Endometrial microvascular endothelial cells (primary cell): ENCODE measurements around the gene COG5. TPM values are rescaled to one million over a fixed set of nuclear protein-coding genes. Genes with fewer than 3 reads are reported as not detected.

ENCODE experiments used
- in situ Hi-C: cut with HindIII; loops from 2 replicates; pipeline ENCODE4 v1.10.0; 2017; ENCODE audit warnings: low sequenced_read_pairs, low pct_unique_long_range_greater_than_20kb; ENCODE audit errors: inconsistent ontology term
- total RNA-seq: library from RNA; depleted of rRNA; stranded (reverse); fragments of >200 nt; gene quantifications from one replicate; pipeline ENCODE4 v1.2.3, GENCODE V29; 2015; ENCODE audit errors: inconsistent ontology term

COG5 gene
- total RNA-seq, 1 donor from 2014 or later: 36.4 TPM

DNA sequence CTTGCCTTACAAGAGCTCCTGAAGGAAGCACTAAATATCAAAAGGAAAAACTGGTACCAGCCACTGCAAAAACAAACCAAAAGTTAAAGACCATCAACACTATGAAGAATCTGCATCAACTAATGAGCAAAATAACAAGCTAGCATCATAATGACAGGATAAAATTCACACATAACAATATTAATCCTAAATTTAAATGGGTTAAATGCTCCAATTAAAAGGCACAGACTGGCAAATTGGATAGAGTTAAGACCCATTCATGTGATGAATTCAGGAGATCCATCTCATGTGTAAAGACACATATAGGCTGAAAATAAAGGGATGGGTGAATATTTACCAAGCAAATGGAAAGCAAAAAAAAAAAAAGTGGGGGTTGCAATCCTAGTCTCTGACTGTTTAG, 29.6 kb downstream of the COG5 start:
- in situ Hi-C loops: no loop called here

DNA sequence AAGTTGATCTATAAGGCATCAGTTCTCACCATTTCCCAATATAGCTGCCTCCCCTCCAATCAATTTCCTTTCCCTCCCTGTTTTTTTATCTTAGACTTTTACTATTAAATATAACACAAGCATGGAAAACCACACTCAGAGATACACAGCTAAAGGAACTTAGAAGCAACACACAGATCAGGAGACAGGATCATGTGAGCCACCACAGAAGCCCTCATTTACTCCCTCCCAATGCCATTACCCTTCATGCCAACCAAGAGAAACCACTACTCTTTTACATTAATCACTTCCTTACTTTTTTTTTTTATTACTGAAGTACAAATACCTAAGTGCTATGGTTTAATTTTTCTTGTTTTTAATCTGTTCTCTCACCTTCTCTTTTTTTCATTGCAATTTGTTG, 33.0 kb downstream of the COG5 start:
- in situ Hi-C loops: no loop called here

DNA sequence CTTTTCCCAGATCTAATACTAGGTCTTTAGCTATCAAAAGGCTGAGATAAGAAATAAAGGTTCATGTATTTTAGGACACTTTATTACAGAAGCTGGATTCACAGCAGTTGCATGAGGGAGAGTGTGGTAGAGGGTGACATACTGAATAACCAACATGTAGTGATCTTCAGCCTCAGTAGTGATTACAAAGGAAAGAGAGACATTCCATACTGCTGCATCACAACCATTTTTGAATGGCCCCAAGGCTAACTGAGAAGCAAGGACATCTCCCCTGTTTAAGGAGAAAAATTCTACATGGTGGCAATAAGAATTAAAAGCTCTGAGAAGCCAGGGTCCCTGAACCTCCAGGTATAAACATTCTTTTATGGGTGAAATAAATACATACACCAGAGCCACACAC, 35.3 kb downstream of the COG5 start:
- in situ Hi-C loops: no loop called here

DNA sequence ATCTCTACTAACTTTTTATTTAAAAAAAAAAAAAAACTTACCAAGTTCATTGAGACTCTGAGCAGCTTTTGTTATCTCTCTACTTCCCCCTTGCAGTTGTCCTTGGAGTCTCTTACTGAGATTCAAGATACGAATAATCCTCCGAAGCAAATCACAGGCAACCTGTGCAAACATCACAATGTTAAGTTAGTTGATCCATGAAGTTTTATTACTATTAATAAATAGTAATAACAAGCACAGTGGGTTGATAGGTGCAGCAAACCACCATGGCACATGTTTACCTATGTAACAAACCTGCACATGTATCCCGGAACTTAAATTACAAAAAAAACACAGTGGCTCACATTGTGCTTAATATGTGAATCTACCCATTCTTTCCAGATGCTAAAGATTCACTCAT, 36.5 kb downstream of the COG5 start:
- in situ Hi-C loops: no loop called here

DNA sequence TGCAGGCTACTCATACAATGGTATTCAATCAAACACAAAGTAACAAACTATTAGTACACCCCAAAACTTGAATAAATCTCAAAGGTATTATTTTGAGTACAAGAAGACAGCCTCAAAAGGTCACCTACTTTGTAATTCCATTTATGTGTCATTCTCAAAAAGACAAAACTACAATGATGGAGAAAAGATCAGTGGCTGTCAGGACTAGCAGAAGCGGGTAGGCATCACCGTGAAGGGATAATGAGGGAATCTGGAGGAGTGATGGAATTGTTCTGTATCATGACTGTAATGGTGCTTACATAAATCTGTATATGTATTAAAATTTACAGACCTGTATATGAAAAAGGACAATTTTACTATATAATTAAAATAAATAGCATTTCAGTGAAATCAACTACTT, 37.0 kb downstream of the COG5 start:
- in situ Hi-C loops: no loop called here

DNA sequence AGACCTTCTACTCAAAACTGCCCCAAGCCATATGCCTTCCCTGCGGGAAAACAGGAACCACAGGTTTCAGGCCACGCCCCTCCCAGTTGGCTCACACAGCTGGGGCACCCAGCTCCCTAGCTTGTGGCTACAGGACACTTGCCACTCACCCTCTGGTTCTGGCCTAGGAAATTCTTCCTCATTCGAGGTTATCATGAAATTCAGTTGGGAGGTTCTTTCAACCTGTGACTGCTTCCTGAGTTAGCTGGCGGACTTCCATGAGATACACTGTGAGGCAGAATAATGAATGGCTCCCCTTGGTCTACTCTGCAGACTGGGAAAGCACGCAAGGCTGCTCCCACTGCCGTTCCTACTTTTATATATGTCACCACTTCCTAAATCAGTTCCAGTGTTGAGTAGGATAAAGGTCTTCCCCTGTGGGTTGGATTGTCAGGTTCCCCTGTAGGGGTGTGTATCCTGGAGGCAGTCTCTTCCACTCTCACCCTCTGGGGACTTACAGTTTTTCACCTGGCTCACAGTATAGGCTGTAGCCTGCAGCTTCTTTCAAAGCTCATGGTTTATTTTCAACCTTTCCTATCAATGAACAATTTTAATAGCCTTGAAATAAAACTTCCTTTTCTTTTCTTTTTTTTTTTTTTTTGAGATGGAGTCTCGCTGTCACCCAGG, 56.9 kb downstream of the COG5 start:
- in situ Hi-C loops: no loop called here

DNA sequence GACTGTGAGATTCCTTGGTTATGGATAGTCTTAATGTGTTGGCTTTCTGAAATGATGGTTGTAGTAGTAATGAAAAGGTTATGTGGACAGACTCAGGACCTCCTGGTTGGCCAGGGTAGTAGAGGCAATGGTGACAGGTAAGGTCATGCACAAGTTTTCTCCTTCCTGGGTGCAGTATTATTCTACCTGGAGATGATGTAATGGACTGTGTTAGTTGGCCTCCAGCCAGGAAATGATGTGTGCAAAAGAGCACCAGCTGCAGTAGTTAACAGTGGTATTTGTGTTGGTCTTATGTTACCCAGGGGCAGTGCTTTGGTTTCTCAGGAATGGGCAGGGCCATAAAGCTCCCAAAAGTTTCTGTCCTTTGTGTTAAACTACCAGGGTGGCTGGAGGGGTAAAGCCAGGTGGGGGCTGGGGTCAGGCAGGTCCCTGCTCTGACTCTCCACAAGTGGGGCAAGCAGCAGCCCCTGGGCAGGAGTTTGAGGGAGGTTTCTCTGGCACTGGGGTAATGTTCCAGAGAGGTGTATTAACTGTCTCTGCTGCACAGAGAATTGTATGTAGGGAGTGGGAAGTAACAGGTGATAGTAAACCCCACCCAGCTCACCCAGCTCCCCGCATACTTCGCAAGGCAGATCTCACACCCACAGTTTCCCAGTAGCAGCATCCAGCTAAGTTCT, 57.6 kb downstream of the COG5 start:
- in situ Hi-C loops: no loop called here

DNA sequence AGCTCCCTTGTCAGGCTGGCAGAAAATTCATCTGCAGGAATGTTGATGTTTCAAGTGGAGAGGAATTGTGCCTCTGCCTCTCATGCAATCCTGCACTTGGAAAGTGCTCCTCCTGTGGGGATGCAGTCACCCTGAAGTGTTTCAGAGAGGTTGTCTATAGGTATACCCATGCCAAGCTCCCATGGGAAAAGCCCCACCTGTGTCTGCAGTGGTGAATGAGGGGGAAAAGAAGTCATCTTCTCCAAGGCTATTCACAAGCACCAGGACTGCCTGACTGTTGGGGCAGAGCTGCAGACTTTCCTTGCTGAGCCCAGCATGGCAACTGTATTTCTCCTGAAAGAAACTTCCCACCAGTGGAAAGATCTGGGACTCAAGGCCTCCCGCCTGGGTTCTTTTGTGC, 58.4 kb downstream of the COG5 start:
- in situ Hi-C loops: no loop called here

DNA sequence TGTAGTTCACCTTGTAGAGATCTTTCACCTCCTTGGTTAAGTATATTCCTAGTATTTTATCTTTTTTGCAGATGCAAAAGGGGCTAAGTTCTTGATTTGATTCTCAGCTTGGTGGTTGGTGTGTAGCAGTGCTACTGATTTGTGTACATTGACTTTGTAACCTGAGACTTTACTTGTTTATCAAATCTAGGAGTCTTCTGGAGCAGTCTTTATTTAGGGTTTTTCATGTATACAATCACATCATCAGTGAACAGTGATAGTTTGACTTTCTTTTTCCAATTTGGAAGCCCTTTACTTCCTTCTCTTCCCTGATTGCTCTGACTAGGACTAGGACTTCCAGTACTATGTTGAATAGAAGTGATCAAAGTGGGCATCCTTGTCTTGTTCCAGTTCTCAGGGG, 60.0 kb downstream of the COG5 start:
- in situ Hi-C loops: no loop called here

DNA sequence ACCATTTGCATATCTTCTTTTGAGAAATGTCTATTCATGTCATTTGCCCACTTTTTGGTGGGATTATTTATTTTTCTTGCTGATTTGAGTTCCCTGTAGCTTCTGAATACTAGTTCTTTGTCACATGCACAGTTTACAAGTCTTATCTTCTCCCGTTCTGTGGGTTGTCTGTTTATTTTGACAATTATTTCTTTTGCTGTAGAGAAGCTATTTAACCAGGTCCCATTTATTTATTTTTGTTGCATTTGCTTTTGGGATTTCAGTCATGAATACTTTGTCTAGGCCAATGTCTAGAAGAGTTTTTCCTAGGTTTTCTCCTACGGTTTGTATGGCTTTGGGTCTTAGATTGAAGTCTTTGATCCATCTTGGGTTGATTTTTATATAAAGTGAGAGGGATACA, 60.9 kb downstream of the COG5 start:
- in situ Hi-C loops: no loop called here

DNA sequence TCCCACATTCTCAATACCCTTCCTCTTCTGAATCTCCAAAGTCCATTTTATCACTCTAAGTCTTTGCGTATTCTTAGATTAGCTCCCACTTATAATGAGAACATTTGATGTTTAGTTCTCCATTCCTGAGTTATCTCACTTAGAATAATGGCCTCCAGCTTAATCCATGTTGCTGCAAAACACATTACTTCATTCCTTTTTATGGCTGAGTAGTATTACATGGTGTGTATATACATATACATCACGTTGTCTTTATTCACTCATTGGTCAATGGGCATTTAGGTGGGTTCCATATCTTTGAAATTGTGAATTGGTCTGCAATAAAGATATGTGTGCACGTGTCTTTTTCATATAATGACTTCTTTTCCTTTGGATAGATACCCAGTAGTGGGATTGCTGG, 61.6 kb downstream of the COG5 start:
- in situ Hi-C loops: no loop called here

DNA sequence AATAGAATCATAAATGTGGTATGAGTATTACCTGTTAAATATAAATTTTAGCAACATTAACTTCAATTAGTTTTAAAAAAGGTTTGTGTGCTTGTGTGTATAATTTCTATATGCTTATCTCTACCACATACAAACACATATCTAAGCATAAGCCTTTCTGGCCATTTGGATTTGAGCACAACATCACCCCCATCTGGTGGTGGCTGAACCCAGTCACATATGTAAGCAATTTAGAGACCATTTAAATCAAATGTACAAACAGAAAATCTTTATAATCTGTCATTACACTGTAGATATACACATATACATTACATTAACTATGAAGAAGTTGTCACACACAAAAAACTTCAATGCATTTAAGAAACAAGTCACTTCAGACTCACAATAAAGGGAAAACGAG, 62.1 kb downstream of the COG5 start:
- in situ Hi-C loops: no loop called here

DNA sequence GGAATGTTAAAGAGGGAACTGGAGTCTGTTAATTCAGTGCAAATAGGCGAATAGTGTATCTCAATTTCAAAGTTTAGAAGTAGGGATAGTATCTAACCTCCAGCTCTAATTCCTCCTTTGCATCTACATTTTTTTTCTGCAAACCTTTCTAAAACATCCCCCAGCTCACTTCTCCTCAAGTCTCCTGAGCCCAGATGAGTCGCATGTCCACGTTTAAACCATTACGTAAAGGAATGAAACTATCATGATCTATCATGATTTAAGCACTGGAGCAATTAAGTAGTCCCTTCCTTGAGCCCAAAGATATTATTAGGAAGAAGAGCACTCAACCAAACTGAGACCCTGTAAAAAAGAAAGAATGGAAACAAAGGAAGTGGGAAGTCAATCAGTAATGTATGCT, 64.0 kb downstream of the COG5 start:
- in situ Hi-C loops: no loop called here

DNA sequence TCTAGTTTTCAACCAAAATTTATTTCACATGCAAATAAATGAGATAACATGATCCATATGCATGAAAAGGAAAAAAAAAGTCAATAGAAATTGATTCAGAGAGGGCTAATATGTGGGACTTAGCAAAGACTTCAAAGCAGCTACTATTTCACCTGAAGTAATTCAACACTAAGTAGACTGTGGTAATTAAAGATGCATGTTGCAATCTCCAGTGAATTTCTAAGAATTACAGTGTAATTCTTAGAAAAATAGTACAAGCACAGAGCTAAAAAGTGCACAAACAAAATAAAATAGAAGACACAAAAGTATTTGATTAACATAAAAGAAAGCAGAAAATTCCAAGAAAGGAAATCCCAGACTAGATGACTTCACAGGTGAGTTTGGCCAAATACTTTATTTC, 68.2 kb downstream of the COG5 start:
- in situ Hi-C loops: no loop called here

DNA sequence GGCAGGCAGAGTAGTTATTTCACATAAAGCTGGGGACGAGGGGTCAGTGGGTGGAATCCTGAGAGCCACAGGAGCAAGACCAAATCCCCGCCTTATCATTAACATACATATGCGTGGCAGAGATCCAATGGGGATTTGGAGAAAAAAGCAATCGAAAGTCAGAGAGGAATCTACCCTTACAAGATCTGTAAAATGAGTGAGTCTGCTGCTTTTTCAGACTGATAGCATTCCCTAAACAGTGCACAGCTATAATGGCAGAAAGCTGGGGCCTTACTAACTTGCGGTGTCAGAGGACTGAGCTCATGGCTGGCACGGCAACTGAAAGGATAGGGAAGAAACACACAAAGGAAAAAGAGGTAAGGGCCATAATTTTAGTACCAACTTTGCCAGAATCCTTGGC, 68.8 kb downstream of the COG5 start:
- in situ Hi-C loops: no loop called here

DNA sequence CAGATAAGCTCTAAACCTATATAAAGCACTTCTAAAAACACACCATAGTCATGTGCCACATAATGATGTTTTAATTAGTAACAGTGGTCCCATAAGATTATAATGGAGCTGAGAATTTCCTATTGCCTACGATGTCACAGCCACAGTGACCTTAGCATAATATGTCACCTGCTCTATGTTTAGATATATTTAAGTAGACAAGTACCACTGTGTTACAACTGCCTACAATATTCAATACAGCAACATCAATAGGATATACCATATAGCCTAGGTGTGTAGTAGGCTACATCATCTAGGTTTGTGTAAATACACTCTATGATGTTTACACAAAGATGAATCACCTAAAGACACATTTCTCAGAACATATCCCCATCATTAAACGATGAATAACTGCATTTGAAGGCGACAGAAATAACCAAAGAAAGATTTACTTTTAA, 69.4 kb downstream of the COG5 start:
- in situ Hi-C loops: no loop called here

DNA sequence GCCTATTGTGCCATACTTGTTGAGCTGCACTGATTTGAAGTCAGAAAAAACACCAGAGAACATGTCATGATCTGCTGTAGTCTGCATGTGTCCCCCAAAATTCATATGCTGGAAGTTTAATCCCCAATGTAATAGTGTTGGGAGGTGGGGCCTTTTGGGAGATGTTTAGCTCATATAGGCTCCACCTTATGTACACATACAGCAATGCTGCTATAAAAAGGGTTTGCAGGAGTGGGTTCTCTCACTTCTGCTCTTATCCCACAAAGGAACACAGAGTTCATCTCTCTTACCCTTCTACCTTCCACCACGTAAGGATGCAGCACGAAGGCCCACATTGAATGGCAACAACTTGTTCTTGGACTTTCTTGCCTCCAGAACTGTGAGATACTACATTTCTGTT, 70.8 kb downstream of the COG5 start:
- in situ Hi-C loops: no loop called here

DNA sequence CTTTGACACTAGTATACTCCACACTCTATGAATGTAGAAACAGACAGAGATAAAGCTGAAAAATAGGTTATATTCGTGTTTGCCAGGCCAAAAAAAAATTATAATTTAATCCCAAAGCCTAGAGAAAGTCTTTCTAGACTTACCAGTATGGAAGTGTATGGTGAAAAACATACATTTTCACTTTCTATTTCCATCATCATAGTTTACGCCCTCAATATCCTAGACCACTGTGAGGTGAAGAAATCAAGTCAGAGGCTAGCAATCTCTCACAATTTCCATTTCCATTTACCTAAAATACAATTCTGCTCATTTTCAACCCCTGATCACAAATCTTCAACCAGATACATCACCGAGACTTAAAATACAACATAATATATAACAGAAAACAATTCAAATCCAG, 77.7 kb downstream of the COG5 start:
- in situ Hi-C loops: no loop called here

DNA sequence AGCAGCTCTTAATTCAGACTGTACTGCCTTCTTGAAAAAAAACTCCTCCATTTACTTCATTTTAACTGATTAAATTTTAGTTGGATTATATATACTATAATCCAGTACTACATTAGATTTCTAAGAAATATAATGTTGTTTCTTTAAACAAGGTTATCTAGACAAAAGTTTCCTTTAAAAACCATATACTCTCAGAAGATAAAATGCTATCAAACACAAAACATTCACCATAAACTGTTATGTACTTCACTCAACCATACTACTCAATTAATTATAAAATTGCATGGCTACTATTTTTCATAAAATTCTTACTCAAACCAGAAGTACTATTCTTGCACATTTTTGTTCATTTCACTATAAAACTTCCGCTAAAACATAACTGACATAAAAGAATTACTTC, 81.1 kb downstream of the COG5 start:
- in situ Hi-C loops: no loop called here

DNA sequence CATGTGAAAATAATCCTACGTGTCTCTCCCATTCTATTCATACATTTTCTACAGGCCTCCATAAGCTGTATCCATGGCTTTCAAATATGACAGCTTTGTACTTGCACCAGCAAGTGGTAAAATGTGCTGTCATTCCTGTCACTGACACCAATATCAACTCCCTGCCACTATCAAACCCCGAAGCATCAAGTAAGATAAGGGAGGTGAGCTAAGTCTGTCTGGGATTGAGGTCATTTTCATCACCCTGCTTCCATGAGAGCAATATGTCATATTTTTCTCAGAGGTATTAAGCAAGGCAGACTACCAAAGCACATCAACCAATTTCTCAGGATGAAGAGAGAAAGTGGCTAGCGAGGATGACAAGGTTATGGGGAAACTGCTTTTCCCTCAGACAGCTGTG, 82.8 kb downstream of the COG5 start:
- in situ Hi-C loops: no loop called here

DNA sequence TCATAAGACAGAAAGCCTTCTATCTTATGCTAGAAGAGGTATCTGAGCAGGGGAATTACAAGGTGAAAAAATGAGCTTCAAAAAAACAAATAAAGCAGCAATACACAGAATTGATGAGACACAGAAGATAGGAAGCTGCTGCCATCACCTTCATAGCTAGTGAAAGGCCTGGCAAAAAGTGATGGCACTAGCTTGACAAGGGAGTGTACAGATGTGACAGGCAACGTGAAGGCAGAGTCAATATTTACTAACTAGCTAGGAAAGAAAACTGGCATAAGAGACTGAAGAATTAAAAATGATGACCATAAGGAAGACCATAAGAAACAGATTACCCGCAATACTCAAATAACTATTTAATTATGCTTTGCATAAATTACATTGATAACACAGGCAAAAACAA, 84.4 kb downstream of the COG5 start:
- in situ Hi-C loops: no loop called here
